HG03558 (cell line): Measurements from ENCODE around the gene EDEM3.
"Not testable (repeated sequence)": the region's sequence is repeated elsewhere in the genome, so short reads cannot be mapped to it uniquely, and the experiment has no call there.

Source experiments
- ATAC-seq: cut with Tn5 transposase; IDR thresholded peaks from one replicate; pipeline ENCODE4 v1.9.1; 2021; ENCODE audit warnings: moderate number of reproducible peaks; ENCODE audit not compliant: unreplicated experiment; ENCODE audit errors: extremely low read depth

Gene EDEM3

GRCh38 chr1:184680611-184681225 lies 73.9 kb downstream of the EDEM3 start:
- not testable (repeated sequence) for ATAC-seq

GRCh38 chr1:184679472-184679871 lies 75.2 kb downstream of the EDEM3 start:
- not testable (repeated sequence) for ATAC-seq

- ATAC-seq, result no peak
Observed at GRCh38 chr1:184677344-184677743, 77.3 kb downstream of the EDEM3 start.

- no peak for ATAC-seq
Observed at GRCh38 chr1:184673305-184673704, 81.4 kb downstream of the EDEM3 start.

GRCh38 chr1:184672013-184672726 lies 82.5 kb downstream of the EDEM3 start:
- no peak for ATAC-seq

GRCh38 chr1:184669391-184669790 lies 85.3 kb downstream of the EDEM3 start:
- no peak for ATAC-seq

GRCh38 chr1:184665360-184665759 lies 89.3 kb downstream of the EDEM3 start:
- ATAC-seq, result no peak

- ATAC-seq, result no peak
Observed at GRCh38 chr1:184664661-184665060, 90.0 kb downstream of the EDEM3 start.

GRCh38 chr1:184664042-184664660 lies 90.5 kb downstream of the EDEM3 start:
- no peak for ATAC-seq

GRCh38 chr1:184661801-184662200 lies 92.9 kb downstream of the EDEM3 start:
- no peak for ATAC-seq

GRCh38 chr1:184660462-184661191 lies 94.0 kb downstream of the EDEM3 start:
- no peak for ATAC-seq

- ATAC-seq, result no peak
Observed at GRCh38 chr1:184658055-184658454, 96.6 kb downstream of the EDEM3 start.

- ATAC-seq, result no peak
Observed at GRCh38 chr1:184656221-184656620, 98.4 kb downstream of the EDEM3 start.

- no peak for ATAC-seq
Observed at GRCh38 chr1:184655185-184655584, 99.5 kb downstream of the EDEM3 start.

GRCh38 chr1:184650177-184650866 lies 104.3 kb downstream of the EDEM3 start:
- no peak for ATAC-seq

- peak; percentile 91 for ATAC-seq
Observed at GRCh38 chr1:184649451-184649888, 105.2 kb downstream of the EDEM3 start.

- ATAC-seq, result no peak
Observed at GRCh38 chr1:184648856-184649201, 105.8 kb downstream of the EDEM3 start.

GRCh38 chr1:184648160-184648855 lies 106.3 kb downstream of the EDEM3 start:
- ATAC-seq, result no peak

- ATAC-seq, result no peak
Observed at GRCh38 chr1:184647471-184647870, 107.2 kb downstream of the EDEM3 start.

GRCh38 chr1:184646824-184647223 lies 107.8 kb downstream of the EDEM3 start:
- ATAC-seq, result no peak
